Mucosa of rectum (tissue), 2 donors: ENCODE results near the gene TRIM41.

Source experiments
- H3K27ac ChIP-seq, 2 donors: one replicate each; pipeline ENCODE4 v1.7.0; 2013; ENCODE audit warnings: inconsistent platforms in 2 of 2, low read depth in 2 of 2, low read length in 2 of 2
- H3K27me3 ChIP-seq, 2 donors: one replicate each; pipeline ENCODE4 v1.7.0; 2013; ENCODE audit warnings: low read length in 2 of 2; ENCODE audit not compliant: control insufficient read depth in 2 of 2, insufficient read depth in 2 of 2
- H3K36me3 ChIP-seq, 2 donors: one replicate each; pipeline ENCODE4 v1.7.0; 2013; ENCODE audit warnings: low read length in 2 of 2; ENCODE audit not compliant: control insufficient read depth in 2 of 2, insufficient read depth in 2 of 2
- H3K4me1 ChIP-seq, 2 donors: one replicate each; pipeline ENCODE4 v1.7.0; 2013; ENCODE audit warnings: low read length in 2 of 2, mild to moderate bottlenecking in 1 of 2; ENCODE audit not compliant: control insufficient read depth in 2 of 2, insufficient read depth in 2 of 2
- H3K4me3 ChIP-seq, 2 donors: one replicate each; pipeline ENCODE4 v1.7.0; 2013; ENCODE audit warnings: low read length in 2 of 2
- H3K9ac ChIP-seq, 2 donors: one replicate each; pipeline ENCODE4 v1.7.0; 2013; ENCODE audit warnings: low read length in 2 of 2, low read depth in 1 of 2, mild to moderate bottlenecking in 1 of 2
- H3K9me3 ChIP-seq, 2 donors: one replicate each; pipeline ENCODE4 v1.7.0; 2013; ENCODE audit warnings: low read length in 2 of 2; ENCODE audit not compliant: control insufficient read depth in 2 of 2
- donor health status: healthy.
- donor health status: Normal muscosa, but diverticular disease.

The TRIM41 gene

DNA sequence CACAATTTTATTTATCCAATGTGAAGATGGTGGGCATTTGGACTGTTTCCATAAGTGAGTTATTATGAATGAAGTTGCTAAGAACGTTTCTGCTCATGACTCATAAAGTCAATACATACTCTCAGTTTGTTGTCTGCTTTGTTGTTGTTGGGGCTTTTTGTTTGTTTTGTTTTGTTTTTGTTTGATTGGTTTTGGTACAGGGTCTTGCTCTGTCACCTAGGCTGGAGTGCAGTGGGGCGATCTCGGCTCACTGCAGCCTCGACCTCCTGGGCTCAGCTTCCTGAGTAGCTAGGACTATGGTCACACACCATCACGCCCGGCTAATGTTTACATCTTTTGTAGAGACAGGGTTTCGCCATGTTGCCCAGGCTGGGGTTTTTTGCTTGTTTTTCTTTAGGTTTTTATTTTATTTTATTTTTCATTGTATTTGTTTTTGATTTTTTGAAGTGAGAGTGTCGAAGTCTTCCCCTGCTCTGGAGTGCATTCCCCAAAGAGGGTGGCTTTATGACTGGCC lies 36.0 kb upstream of the TRIM41 start:
- peaks cover 12 to 14% of the 10 kb centered on the region in 2 donors for H3K4me1 ChIP-seq
- no peaks in the 10 kb centered on the region for H3K27me3 ChIP-seq
- H3K9ac ChIP-seq = no peak overlapping the region
- H3K4me3 ChIP-seq = no peak overlapping the region
- H3K9me3 ChIP-seq = no peaks in the 10 kb centered on the region
- no peaks in the 10 kb centered on the region for H3K36me3 ChIP-seq
- H3K27ac ChIP-seq = no peak overlapping the region

DNA sequence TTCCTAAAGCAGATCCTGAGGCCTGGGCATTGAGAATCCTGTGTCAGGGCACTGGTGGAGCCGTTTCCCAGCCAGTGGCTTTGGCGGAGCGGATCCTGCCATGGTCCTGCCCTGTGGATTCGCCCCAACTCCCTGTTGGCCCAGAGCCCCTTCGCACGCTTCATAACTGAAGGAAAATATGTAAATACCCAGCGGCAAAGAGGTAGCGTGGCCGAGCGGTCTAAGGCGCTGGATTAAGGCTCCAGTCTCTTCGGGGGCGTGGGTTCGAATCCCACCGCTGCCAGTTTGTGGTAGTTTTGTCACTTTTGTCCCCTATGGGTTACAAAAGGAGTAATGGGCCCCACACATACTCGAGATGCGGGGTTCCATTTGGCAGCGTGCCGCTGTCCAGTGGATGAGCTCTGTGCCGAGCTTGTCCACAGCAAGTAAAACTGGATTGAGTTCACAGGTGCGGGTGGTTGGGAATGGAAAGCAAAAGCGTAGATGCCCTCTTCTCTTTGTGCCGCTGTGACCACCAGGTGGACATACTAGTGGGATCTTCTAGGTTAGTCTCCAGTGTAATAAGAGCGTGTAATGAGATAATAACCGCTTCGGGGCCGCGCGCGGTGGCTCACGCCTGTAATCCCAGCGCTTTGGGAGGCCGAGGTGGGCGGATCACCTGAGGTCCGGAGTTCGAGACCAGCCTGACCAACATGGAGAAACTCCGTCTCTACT lies 35.4 kb upstream of the TRIM41 start:
- peak overlapping the region; percentile 45 to 65 for H3K4me3 ChIP-seq
- H3K9me3 ChIP-seq = no peaks in the 10 kb centered on the region
- H3K4me1 ChIP-seq = peaks cover 12 to 20% of the 10 kb centered on the region in 2 donors
- H3K27ac ChIP-seq = no peak overlapping the region
- H3K36me3 ChIP-seq = no peaks in the 10 kb centered on the region
- H3K9ac ChIP-seq = no peak overlapping the region
- no peaks in the 10 kb centered on the region for H3K27me3 ChIP-seq

DNA sequence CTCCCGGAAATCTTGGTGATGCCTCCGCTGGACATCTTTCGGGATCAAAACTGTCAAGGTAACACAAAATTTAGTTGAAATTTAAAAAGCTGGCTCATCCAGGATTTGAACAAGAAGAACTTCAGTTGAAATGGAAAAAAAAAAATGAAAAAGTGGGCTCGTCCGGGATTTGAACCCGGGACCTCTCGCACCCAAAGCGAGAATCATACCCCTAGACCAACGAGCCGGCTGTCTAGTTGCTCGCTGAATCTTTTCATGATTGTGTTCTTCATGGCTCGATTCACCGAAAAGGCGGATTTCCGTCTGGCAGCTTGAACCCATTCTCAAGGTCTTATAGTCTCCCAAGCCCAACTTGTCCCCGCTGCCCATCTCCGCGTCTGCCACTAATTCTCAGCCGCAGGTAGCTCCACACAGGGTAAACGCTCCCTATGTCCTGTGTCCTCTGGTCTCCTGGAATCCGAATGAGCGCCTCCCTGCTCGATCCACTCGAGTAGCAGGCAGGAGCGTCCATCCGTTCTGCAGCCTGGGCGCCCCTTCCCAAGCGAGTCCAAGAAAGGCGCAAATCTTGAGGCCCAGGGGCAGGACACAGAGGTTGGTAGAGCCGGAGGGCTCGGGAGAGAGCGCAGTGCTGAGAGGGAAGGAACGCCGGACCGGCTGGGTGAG lies 34.2 kb upstream of the TRIM41 start:
- Histone ChIP-seq H3K9ac (peak overlapping the region; percentile 88 to 91), H3K4me3 (peak overlapping the region; percentile 90 to 98), H3K27ac (peak overlapping the region; percentile 72 to 75), H3K36me3 (no peaks in the 10 kb centered on the region), H3K4me1 (peaks cover 15 to 18% of the 10 kb centered on the region in 2 donors), H3K9me3 (no peaks in the 10 kb centered on the region), H3K27me3 (no peaks in the 10 kb centered on the region)

GRCh38 chr5:181189363-181189961 lies 33.6 kb upstream of the TRIM41 start:
- Histone ChIP-seq H3K27ac (peak overlapping the region; percentile 72 to 75), H3K4me1 (peaks cover 15% of the 10 kb centered on the region in 2 donors), H3K9me3 (no peaks in the 10 kb centered on the region)

DNA sequence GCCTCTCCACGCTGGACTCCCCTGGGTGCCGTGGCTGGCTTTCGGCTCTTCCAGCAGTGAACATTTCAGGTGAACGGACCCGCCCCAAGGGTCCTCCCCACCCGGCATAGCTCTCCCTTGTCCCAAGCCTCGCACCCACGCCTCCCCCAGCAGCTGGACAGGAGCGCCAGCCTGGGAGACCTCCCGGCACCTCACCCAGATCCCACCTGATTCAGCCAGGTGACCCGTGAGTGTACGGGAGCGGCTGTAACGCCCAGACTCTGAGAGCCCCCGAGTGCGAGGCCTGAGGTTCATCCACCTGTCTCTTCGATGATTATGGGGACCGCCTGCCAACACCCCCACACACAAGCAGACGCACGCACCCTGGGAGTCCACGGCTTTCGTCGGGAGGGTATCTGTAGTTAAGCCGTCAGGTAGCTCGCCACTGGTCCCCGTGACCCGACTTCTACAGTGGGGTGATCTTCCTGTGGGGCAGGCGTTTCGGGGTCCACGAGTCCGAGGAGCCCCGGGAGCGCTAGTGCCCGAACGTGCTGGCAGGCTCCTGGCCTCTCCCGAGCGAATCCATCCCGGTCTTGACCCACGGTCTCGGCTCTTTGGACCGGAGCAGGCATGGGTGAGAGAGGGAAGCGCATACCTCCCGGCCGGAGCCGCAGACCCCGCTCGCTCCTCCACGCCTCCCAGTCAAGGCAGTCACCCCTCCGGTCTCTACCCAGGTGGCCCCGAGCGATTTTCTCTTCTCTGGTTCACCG lies 32.9 kb upstream of the TRIM41 start:
- H3K36me3 ChIP-seq = no peaks in the 10 kb centered on the region
- H3K27ac ChIP-seq = peak overlapping the region in 1 of 2 donors; percentile 52
- peak overlapping the region; percentile 88 to 91 for H3K9ac ChIP-seq
- peaks cover 15% of the 10 kb centered on the region in 2 donors for H3K4me1 ChIP-seq
- H3K9me3 ChIP-seq = no peaks in the 10 kb centered on the region
- H3K27me3 ChIP-seq = no peaks in the 10 kb centered on the region
- H3K4me3 ChIP-seq = peak overlapping the region; percentile 90 to 98

More at GRCh38 chr5:181189363-181189961, 33.6 kb upstream of the TRIM41 start:
- H3K27me3 ChIP-seq = no peaks in the 10 kb centered on the region
- H3K4me3 ChIP-seq = peak overlapping the region; percentile 90 to 98
- peak overlapping the region; percentile 88 to 91 for H3K9ac ChIP-seq
- H3K36me3 ChIP-seq = no peaks in the 10 kb centered on the region

GRCh38 chr5:181190711-181191525 lies 32.2 kb upstream of the TRIM41 start:
- H3K4me1 ChIP-seq = peaks cover 15% of the 10 kb centered on the region in 2 donors
- H3K9ac ChIP-seq = peak overlapping the region; percentile 88 to 91
- H3K9me3 ChIP-seq = no peaks in the 10 kb centered on the region
- no peaks in the 10 kb centered on the region for H3K36me3 ChIP-seq
- H3K27ac ChIP-seq = peak overlapping the region; percentile 86 to 92
- no peaks in the 10 kb centered on the region for H3K27me3 ChIP-seq
- H3K4me3 ChIP-seq = peak overlapping the region; percentile 90 to 98

DNA sequence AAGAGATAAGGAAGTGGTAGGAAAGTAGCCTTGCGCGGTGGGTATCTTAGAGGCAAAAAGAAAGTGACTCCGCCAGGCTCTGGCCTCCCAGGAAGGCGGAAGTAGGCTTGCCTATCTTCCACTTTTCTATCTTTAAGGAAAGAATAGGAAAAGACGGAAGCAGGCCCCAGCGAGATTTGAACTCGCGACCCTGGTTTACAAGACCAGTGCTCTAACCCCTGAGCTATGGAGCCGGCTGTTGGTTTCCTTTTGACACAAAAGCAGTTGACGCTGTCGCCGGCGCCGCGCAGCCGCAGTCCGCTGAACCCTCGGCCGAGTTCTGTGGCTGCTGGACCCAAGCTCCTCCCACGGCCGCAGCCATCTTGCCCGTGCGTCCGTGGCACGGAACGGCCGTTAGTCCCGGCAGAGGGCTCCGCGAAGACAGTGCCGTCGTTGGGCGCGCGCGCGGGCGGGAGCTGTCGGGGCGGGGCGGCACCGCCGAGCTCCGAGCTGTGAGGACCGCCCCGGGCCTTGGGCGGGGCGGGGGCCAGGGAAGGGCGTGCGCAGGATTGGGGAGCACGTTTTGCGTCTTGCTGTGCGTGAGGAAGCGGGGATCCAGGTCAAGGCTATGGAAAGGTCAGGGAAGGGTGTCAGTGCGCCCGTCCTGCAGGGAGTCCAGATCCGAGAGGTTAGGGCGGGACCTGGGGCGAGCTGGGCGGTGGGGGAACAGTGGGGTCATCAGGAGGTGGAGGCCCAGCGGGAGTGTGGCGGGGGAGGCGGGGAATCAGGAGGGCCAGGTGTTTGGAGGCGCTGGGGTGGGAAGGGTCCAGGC lies 31.4 kb upstream of the TRIM41 start:
- Histone ChIP-seq H3K27me3 (no peaks in the 10 kb centered on the region), H3K4me3 (peak overlapping the region; percentile 90 to 98), H3K36me3 (no peaks in the 10 kb centered on the region), H3K27ac (peak overlapping the region; percentile 86 to 92), H3K9ac (peak overlapping the region; percentile 88 to 91), H3K4me1 (peaks cover 15% of the 10 kb centered on the region in 2 donors), H3K9me3 (no peaks in the 10 kb centered on the region)

DNA sequence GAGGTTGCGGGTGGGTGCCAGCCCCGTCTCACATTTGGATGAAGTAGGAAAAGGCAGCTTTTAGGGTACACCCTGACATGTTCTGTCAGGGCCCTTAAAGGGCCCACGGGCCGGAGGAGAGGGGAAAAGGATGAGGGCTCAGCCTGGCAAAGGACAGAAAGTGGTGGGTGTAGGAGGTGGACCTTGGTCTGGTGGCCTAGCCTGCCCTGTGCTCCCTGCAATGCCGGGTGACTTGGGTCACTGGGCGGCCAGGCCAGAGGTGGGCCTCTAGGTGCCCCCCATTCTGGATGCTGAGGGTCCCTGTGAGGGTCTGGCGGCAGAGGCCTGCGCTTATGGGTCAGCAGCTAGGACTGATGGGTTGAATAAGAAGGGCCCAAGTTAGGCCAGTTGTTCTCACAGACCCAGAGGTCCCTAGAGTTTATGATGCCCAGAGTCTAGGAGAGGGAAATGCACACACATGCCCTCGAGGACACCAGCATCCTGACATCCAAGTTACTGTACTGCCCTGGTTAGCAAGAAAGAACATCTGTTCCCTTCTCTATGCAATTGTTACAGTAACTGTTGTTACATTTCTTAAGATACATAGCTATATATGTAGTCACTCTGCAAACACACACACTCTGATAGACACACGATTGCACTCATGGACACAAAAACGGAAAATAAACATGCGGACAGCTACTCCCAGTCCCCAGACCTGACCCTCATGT lies 30.6 kb upstream of the TRIM41 start:
- peak overlapping the region; percentile 68 to 88 for H3K9ac ChIP-seq
- H3K4me1 ChIP-seq = peaks cover 12 to 15% of the 10 kb centered on the region in 2 donors
- peak overlapping the region; percentile 86 to 92 for H3K27ac ChIP-seq

More for the DNA sequence above, 30.6 kb upstream of the TRIM41 start:
- Histone ChIP-seq H3K36me3 (no peaks in the 10 kb centered on the region), H3K27me3 (no peaks in the 10 kb centered on the region), H3K4me3 (peak overlapping the region; percentile 90 to 98), H3K9me3 (no peaks in the 10 kb centered on the region)
